GM18517 (cell line): ENCODE results near the gene MPZ.

Source experiments
- ATAC-seq: cut with Tn5 transposase; IDR thresholded peaks from one replicate; pipeline ENCODE4 v1.9.1; 2021; ENCODE audit warnings: mild to moderate bottlenecking, moderate library complexity; ENCODE audit not compliant: unreplicated experiment

MPZ gene

DNA sequence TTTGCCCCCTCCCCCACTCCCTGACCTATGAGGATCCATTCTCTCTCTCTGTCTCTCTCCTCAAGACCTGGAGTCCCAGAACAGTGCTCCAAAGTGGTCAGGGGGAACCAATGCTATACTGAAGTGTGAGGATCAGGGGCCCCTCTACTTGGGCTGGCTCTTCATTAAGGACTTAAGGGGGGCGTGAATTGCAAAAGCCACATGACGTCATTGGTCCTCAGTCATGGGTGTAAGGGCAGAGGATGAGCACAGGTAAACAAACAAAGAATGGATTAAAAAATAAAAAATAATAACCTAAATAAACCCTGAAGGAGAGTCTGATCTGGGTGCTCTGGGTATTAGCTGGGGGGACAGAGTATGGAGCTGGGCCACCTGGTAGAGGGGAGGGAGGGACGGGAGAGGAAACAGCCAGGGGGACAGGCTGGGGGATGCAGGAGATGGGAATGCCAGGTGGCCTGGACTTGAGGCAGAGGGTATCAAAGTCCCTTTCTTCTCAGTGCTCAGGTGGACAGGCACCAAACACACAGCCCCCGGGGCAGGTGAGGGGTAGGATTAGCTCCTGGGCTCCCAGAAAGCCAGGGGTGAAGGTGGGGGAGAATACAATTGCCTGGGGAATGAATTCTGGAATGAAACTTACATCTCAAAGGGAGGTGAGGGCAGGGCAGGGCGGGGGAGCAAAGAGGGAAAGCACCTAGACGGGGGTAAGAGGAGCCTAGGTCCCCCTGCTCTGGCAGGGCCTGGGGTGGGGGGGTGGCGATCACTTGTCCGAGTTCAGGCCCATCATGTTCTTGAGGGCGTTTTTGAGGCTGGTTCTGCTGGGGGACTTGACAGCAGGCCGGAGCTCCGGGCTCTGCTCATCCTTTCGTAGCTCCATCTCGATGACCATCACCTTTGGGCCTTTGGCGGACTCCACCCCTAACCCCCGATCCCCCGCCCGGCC is 4.6 kb downstream of the MPZ start:
- no peak for ATAC-seq

DNA sequence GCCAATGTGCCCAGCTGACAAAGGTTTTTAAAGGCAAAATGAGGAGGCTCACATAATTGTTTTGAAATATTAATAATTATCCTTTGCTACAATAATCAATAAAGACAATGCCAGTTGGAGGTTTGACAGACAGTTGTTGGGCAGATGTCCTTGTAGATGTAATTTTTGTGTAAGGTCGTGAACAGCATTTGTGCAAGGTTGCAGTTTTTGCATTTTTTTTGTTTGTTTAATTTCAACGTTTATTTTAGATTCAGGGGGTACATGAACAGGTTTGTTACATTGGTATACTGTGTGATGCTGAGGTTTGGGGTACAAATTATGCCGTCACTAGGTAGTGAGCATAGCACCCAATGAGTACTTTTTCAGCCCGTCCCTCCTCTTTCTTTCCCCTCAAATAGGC is 9.3 kb downstream of the MPZ start:
- ATAC-seq, result no peak

DNA sequence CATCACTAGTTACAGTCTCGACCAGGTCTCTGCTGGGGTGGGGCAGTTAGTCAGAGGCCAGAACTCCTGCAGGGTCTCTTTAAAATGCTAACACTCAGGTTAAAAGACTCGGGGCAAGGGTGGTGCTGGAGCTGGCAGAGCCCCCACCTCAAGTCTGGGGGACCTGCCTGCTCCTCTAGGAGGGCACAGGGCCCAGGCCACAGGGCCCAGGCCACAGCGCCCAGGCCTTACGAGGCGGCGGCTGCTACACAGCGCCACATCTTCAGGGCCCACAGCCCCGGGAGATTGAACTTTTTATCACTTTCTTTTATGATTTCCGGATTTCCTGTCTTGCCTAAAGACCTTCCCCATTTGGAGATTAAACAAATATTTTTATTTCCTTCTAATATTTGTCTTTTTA is 10.4 kb downstream of the MPZ start:
- no peak for ATAC-seq

DNA sequence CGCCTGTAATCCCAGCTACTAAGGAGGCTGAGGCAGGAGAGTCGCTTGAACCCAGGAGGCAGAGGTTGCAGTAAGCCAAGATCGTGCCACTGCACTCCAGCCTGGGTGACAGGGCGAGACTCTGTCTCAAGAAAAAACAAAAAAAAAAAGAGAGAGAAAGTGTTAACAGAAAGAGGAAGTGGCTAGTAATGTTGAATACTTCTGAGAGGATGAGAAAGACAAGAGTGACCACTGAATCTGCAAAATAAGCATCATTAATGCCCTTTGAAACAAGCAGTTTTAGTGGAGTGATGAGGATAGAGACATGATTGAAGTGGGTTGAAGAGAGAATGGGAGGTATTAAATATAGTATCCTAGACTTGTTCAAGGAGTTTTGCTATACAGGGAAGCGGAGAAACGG is 11.7 kb downstream of the MPZ start:
- ATAC-seq, result peak; percentile 70

DNA sequence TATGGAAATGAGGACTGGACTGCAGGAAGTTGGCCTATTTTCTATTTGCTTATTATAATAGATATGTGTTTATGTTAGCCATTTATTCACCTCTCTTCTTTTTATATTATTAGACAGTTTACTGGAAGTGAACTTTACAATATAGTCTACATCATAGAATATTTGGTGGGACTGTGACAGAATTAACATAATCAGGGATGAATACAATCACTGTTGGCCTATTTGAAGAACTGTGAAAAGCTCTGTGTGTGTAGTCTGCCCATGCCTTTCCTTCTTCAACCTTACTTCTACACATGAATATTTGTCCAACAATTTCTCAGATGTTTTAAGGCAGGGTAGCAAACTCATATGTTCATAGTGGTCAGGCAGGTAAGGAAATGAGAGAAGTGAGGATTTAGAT is 12.4 kb downstream of the MPZ start:
- no peak for ATAC-seq

- ATAC-seq, result no peak
Observed at GRCh38 chr1:161290779-161291178, 19.0 kb downstream of the MPZ start.

DNA sequence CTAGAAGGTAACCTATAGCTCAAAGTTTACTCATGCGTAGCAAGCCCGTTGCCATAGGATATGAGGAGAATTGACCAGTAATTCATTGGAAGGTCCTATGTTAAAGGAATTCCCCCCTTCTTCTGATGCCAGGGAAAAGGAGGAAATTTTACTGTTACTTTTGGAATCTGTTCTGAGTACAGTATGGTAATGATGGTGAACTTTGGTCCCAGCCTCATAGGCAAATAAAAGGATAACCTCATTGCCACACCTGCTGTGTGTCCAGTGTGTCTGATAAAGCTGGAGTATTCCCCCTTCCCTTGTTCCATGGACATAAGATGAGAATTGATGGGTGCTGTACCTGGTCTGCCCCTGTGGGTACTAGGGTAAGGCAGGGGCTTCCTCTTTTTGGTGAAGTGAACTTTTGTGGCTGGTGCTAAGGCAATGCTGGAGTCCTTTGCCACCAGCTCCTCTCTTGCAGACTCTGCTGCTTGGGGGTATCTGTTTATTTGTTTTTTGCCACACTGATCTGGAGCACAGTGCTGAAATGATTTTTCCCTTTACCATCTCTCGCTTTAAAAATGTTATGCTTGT is 22.2 kb downstream of the MPZ start:
- no peak for ATAC-seq

DNA sequence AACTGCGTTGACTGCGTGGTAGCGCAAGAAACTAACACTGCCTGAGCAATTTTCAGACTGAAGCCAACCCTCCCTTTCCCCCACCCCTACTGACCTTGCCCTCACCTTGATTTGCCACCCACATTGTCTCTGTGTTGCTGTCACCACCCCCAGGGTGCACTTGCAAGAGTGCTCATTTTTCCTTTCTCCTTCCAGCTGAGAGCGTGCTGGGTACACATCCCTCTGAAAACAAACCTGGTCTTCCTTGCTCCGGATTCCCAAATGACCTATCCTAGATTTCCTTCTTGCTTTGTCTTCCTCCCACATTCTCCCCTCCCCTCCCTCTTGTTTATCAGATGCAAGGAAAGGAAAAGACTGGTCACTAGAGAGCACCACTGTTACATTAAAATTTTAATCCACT is 24.2 kb downstream of the MPZ start:
- no peak for ATAC-seq

DNA sequence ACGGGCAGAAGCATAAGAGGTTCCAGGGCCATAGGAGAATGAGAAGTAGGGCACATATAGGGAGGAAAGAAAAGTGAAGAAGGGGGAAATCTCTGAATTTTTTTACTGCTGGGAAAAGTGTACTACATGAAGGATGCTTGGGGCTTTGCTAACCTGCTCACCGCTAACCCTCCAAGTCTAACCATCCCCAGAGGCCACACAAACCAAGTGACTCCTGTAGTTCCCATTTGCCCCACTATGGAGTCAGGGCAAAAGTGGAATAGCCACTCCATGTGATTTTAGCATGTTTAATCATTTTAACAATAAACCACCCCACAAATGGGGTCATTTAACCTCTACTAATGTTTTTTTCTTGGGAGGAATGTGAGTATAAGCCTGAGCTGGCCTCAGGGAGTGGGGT is 24.7 kb downstream of the MPZ start:
- ATAC-seq, result no peak

DNA sequence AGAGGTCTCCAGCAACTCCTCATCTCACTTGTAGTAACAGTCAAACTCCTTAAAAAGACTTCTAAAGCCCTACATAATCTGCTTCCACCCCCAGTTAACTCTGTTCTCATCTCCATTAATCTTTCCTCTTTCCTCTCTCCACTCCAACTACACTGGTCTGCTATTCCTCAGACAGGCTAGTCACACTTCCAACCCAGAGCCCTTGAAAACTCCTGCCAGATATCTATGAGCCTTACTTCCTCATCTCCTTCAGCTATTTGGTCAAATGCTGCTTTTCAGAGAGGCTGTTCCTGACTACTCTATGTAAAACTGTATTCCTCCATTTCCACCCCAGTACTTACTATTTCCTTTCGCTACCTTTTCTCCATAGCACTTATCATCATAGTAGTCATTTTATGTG is 26.8 kb downstream of the MPZ start:
- ATAC-seq, result no peak

GRCh38 chr1:161274874-161275273 is 34.9 kb downstream of the MPZ start:
- no peak for ATAC-seq

- no peak for ATAC-seq
Observed at GRCh38 chr1:161273402-161273801, 36.4 kb downstream of the MPZ start.

- no peak for ATAC-seq
Observed at GRCh38 chr1:161267321-161267720, 42.4 kb downstream of the MPZ start.

GRCh38 chr1:161266836-161267235 is 42.9 kb downstream of the MPZ start:
- ATAC-seq, result no peak

DNA sequence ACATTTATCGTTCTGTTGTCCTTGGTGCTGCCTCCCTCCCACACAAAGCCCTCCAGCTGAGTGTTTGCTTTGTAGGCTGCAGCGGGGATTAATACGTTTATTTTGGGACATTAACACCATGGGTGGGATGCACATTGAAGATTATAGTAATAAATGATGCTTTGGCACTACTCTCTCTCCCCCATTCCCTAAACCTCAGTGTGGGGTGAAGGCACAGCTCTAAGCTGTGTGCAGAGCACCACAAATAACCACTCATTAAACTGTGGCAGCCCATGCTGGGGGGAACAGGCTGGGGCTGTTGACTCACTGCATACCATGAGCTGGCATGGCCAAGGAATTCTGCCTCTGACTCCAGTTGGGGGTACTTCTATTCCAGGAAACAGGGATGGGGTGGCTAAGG is 43.6 kb downstream of the MPZ start:
- ATAC-seq, result no peak

- no peak for ATAC-seq
Observed at GRCh38 chr1:161265305-161265704, 44.5 kb downstream of the MPZ start.

GRCh38 chr1:161261261-161262235 is 48.2 kb downstream of the MPZ start:
- no peak for ATAC-seq

GRCh38 chr1:161260376-161261260 is 49.1 kb downstream of the MPZ start:
- ATAC-seq, result no peak

DNA sequence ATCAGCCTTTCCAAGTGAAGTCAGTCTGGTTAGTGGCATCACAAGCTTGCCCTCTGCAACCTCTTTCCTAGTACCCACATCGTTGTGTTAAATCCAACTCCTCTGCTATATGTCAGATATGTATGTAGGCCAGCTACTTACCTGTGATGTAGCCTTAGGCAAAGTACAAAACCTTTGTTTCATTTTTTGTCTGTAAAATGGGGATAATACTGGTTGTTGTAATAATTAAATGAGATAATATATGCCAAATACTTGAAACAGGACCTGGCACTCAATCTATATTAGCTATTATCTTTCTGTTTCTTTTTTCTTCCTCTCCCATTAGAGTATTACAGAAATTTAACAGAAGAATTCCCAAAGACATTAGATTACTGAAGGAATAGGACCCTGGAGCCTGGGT is 50.0 kb downstream of the MPZ start:
- no peak for ATAC-seq

DNA sequence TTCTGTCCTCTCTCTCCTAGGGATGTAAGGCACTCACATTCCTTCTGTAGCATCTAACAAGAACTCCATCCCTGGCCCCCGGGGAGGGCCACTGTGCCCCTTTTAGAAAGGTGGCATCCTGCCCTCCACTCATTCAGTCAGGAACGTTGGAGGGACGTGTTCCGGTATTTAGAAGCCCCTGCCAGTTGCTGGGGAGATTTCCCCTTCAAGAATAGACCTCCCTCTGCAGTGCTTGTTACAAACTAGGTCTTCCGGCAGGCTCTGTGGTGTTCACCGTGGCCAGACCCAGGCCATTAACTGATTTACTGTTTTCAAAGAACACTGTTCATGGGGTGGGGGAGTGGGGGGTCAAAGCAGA is 50.4 kb downstream of the MPZ start:
- ATAC-seq, result no peak
